Measurements from ENCODE around the gene SETBP1.
A peak's percentile ranks its signal among the peaks of the same experiment; 100 is the strongest.

The SETBP1 gene

DNA sequence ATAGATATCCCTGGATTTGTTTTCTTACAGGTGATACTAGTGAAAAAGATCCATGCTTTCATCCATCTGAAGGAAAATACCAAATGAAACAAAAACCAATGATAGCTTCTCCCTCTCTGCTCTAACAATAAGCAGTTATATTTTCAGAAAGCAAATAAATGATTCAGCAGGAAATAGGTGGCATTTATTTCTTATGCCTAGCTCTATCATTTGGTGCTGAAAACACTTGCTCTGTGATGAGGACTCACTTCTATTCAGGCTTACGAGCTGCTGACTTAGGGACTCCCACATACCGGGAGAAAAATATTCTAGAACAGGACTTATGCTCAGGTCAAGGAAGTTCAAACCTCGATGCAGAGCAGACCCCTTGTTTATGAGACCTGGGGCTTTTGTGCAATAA, 142.6 kb downstream of the SETBP1 start:
- no peak for DNase-seq

DNA sequence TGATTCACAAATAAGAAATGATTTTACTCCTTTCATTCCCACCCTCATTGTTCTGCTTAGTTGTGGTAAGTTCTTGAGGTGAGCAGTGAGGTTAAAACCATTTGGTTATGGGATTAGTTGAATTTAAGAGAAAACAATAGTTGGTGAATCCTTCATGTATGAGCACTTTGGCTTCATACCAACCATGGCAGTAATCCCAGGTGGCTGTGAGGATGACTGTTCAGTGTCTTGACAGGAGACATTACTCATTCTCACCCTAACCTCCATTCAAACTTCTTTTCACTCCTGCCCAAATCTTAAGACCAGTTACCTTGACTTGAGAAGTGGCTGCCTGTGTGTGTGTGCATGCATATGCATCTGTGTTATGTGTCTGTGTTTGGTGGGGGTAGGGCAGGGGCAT, 143.1 kb downstream of the SETBP1 start:
- DNase-seq = no peak

DNA sequence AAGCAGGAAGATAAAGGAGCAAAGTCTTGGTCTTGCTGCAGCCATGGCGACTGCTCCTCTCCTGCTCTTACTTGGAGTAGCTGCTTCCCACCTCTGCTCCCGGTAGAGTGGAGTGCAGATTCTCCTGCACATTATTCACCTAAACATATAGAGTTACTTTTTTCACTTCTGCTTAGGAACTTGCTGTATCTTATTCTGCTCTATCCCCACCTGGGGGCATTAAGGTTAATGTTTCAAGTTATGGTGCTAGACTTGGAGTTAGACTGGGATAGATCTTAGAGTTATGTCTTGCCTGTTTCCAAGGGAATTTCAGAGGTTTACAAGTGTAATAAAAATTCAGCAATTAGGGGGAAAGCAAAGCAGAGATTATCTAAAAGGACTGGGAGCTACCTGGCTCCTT, 144.2 kb downstream of the SETBP1 start:
- no peak for DNase-seq

- DNase-seq = no peak
Measured at GRCh38 chr18:44826418-44827259, 146.0 kb downstream of the SETBP1 start.

- DNase-seq = no peak
Measured at GRCh38 chr18:44828080-44828479, 147.4 kb downstream of the SETBP1 start.

GRCh38 chr18:44830581-44830980, 149.9 kb downstream of the SETBP1 start:
- DNase-seq = no peak

DNA sequence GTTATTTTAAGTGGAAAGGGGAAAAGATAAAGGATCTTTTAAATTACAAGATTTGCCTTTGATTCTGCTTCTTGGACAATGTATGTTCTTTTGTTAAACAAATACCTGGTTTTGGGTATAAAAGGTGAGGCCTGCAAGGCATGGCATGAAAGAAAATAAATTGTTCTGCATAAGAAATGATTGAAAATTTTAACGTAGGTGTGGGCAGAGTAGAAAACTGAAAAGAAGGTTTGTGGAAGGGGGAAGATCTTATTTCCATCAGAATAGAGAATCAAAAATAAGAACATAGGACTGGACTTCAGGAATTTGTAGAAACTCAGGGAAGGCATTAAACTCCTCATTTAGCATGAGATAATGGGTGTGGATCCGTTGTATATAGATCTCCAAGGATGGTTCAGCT, 153.1 kb downstream of the SETBP1 start:
- no peak for DNase-seq

DNA sequence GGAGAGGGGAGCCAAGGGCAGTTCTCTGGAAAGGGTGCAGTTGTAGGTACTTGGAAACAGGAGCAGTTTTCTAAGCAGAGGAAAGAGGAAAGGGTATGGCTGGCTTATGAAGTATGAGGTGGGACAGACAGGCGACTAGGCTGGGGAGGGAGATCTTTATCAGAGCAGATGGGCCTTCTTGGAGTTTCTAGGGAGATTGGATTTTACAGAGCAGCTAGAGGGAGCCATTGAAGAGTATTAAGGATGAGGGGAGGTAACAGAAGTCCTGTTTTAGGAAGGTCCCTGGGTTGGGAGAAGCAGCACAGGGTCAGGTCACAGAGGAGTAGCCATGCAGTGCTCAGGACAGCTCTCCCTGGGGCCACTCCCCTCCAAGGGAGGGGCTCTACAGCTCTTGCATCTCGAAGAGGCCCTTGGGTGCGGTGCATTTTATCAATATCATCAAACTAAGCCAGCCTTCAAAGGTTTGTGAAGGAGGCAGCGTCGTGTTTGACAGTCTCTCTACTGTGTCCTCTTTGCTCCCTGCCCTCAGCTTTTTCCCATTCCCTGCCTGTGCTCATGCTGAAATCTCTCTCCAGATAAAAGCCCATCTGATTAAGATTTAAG, 154.3 kb downstream of the SETBP1 start:
- no peak for DNase-seq

DNA sequence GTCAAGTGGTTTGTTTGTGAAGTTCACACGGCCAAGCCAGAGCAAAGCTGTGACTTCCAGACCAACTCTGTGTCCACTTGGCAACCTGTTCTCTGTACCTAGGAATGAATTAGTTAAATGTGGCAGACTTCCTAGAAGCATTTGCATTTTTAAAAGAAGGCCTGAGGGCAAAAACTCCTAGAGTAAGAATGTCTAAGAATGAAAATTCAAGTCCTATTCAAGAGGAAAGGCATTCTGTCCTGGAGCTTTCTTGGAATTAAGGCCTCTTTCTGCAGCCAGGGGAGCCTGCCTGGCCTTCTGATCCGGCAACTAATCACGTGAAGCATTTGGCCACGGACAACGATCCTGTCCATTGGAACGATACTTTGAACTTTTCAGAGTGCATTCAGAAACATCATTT, 155.0 kb downstream of the SETBP1 start:
- no peak for DNase-seq

GRCh38 chr18:44836263-44836662, 155.6 kb downstream of the SETBP1 start:
- DNase-seq = no peak

DNA sequence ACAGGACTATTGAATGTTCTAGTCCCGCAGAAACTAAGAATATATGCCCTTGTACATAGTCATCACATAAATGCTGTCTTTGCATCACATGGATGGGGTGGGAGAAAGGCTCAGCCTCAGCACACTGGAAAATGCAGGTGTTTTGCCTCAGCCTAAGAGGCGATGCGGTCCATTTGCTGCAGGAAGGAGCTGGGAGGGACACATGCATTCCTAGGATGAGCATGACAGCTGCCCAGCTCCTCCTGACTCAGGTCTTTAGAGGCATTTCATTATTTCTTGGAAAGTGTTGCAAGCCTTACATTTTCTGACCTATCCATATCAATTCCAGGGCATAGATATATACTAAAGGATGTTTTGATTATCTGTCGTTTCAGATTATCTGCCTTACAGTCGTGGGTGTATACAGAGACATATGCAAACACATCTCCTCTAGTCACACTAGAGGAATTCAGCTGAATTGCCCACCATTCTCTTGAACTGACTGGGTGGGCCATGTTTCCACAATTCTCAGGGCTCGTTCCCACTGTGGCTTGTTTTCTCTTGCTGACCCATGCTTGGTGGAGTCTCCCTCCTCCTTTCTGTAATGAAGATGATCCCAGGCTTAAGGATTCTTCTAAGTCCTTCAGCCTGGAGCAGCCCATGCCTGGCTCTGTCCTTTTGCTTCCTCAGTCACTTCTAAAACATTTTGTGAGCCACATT, 156.9 kb downstream of the SETBP1 start:
- no peak for DNase-seq

DNA sequence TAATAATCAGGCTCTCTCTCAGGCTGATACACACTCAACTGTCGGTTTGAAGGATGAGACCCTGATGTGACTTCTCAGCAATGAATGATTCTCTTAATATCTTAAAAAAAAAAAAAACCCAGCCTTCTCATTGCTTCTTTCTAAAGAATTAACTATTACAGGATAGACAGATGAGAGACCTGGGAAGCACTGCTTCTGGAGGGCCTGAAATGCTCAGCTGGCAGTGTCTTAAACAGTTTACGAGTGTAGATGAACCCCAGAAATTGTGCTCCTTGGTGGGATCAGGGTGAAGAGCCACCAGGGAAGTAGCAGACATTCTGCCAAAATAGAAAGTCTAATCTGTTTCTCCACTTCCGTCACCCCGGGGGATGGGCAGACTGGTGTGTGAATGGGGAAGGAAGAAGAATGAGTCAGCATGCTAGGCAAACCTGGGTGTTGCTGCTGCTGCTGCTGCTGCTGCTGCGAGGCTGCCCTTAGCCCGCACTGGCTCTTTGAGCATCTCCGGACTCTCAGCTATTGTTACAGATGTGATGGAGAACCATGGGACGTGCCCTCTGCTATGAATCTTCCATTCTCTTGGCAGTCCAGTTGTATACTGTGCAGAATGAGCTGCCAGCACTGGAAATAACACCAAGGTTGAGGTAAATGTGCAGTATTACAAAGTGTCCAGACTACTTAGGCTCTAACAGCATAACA, 158.4 kb downstream of the SETBP1 start:
- DNase-seq = peak; percentile 60

GRCh38 chr18:44840058-44840790, 159.5 kb downstream of the SETBP1 start:
- DNase-seq = no peak

DNA sequence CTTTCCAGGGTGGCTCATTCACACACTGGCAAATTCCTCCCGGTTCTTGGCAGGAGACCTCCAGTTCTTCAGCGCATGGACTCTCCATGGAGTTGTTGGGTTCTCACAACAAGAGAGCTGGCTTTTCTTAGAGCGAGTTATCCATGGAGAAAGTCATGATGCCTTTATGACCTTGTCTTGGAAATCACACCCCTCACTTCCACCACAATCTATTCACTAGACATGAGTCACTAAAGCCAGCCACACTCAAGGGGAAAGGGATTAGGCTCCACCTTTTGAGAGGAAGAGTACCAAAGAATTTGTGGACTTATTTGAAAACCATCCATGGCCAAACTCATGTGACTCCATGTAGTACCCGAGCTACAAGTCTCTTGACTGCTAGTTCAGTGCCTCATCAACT, 160.5 kb downstream of the SETBP1 start:
- DNase-seq = no peak

DNA sequence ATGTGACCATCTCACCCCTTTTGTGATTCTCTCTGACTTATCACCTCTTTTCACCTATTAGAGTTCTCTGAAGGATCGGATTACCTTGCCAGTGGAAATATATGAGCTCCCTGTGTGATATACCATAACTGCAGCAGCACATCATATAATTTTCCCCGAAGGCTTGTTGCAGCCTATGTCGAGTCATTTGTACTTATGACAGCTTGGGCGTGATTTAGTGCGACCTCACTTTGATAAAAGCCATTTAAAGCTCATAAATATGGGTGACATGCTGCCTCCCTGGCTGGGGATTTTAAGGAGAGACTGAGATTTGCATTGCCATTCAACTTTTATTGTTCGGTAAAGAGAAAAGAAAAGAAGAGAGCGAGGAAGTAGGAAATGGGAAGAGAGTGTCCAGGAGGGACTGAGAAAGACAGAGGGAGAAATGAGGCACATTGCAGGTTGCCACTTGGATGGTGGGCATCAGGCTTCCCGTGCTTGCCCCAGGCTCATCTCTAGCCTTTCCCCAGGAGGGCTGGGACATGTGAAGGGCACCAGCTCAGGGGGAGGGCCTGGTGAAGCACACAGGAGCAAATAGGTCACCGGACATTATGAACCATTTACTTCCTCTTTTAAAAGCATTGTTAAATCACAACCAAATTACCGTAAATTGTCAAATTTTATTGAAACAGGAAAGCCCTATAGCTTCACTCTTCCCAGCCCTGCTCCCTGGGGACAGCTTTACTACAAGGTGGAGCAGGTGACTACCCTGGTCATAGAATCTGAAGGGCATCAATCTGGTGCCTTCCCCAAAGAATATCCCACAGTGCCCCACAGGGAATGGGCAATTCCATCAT, 161.3 kb downstream of the SETBP1 start:
- no peak for DNase-seq

DNA sequence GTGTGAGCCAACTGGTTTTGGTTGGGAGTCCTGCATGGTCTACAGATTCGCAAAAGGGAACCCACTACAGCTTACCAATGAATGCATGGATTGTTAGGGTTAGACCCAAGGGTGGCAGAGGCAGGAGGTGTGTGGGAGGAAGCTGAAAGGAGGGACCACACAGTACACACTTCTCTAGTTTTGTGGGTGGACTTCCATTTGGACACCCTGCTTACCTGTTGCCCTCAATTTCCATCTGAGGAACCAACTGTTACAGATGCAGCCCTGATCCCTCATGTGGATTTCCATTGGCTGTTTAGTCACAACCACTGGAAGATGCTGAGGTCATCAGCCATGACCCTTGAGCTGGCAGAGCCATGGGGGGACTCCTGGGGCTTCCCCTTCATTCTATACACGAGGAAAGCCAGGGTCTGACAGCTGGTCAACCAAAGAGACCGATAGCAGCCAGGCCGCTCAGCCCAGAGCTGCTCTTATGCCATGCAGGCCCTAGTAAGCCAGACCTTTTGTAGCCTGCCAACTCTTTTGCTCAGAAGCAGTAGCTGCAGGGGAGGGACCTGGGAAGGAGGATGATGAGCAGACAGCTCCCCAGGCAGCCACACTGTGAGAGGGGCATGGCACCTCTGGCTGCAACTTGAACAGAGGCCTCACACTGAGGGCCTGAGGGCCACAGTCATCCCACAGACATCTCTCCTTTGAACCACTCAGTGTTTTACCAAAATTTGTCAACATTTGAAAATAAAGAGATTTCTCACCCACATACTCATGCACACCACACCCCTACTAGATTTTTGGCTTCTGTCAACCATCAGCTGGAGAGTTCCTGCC, 162.1 kb downstream of the SETBP1 start:
- no peak for DNase-seq

DNA sequence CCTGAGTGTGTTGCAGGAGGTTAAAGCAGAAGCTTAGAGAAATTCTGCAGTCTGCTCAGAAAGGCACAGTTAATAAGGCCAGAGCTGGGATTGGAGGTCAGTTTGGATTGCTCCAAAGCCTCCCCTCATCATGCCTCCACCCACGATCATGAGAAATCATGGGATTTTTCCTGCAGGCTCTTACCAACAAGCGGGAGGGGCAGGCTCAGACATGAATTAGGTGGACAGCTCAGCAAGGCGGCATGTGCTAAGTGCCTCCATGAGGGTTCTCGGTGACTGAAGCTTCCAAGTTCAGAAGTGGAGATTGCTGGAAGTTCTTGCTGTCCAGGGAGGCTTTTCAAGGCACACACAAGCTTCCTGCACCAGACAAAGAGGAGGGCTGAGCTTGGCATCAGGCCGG, 163.8 kb downstream of the SETBP1 start:
- no peak for DNase-seq

DNA sequence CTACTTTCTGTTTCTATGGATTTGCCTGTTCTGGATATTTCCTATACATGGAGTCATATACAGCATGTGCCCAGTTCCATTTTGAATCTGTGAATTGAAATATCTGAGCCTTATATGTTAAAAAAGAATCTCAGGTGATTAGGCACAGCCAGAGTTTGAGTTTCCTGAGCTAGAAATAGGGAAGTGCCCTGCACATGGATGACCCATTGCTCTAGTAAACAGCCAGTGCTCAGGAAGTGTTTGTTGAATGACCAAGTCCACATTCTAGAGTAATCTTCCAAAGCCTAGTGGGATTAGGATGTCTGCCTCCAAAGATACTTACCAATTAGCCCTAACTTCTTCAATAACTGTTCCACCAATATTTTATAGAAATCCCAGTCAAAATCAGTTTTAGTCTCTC, 165.8 kb downstream of the SETBP1 start:
- no peak for DNase-seq

DNA sequence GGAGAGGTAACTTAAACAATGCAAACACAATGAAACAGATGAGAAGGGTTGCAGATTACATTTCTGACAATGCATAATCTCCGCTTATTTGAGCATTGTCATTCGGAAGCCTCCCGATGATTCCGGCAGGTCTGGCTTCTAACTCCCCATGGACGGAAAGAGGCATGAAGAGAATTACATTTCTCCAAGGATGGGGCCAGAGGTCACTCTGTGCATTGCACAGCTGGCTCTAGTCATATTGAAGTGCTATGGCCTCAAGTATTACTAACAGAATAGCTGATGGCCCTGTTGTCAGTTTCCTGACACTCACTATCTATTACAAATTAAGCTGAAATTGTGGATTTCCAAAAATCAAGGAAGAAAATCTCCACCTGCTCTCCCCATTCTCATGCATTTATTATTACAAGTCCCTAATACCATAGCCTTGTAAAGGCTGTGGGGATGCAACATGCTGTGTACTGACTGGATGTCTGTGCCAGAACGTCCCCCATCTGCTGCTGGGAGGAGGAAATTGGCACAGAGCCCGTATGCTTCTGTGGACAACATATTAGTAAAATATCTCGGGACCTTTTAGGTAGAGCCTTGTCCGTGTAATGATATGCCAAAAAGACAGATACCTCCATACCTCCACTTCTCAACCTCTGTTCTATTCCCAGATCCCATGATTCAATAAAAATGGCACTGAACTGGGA, 168.1 kb downstream of the SETBP1 start:
- no peak for DNase-seq

- DNase-seq = no peak
Measured at GRCh38 chr18:44849361-44849760, 168.7 kb downstream of the SETBP1 start.
